Aorta (tissue), 5 donors: ENCODE data around the gene TEX2. TPM values are rescaled to one million over a fixed set of nuclear protein-coding genes. Genes with fewer than 3 reads are reported as not detected.
"Not testable (repeated sequence)": the region's sequence is repeated elsewhere in the genome, so short reads cannot be mapped to it uniquely, and the experiment has no call there.

Source experiments
- ATAC-seq: fragments of 200-7000 bp; cut with Tn5 transposase; one replicate; pipeline ENCODE4 v1.9.1; 2022; ENCODE audit warnings: moderate library complexity; ENCODE audit not compliant: low FRiP score
- DNase-seq, 2 donors: peaks; one replicate each; pipeline ENCODE4 v3.0.0-alpha.2; 2020
- H3K27ac ChIP-seq, 2 donors: one replicate each; pipeline ENCODE4 v1.5.1; 2013; ENCODE audit warnings: low read length in 2 of 2, mild to moderate bottlenecking in 2 of 2, moderate library complexity in 2 of 2, control low read depth in 1 of 2, inconsistent platforms in 1 of 2, low read depth in 1 of 2
- H3K27me3 ChIP-seq, 2 donors: one replicate each; pipeline ENCODE4 v1.6.1; 2013; ENCODE audit warnings: control low read depth in 1 of 2, low read length in 1 of 2, mild to moderate bottlenecking in 1 of 2, moderate library complexity in 1 of 2; ENCODE audit not compliant: insufficient read depth in 2 of 2, control insufficient read depth in 1 of 2
- H3K36me3 ChIP-seq, 2 donors: one replicate each; pipeline ENCODE4 v1.6.1; 2013; ENCODE audit warnings: control low read depth in 1 of 2, low read length in 1 of 2, mild to moderate bottlenecking in 1 of 2; ENCODE audit not compliant: insufficient read depth in 2 of 2, control insufficient read depth in 1 of 2
- H3K4me1 ChIP-seq, 2 donors: one replicate each; pipeline ENCODE4 v1.6.1; 2013; ENCODE audit warnings: low read length in 2 of 2, control low read depth in 1 of 2, mild to moderate bottlenecking in 1 of 2, moderate library complexity in 1 of 2; ENCODE audit not compliant: insufficient read depth in 2 of 2, control insufficient read depth in 1 of 2
- H3K4me3 ChIP-seq, 2 donors: one replicate each; pipeline ENCODE4 v1.5.1; 2013; ENCODE audit warnings: low read length in 2 of 2, control low read depth in 1 of 2, mild to moderate bottlenecking in 1 of 2
- H3K9me3 ChIP-seq: one replicate; pipeline ENCODE4 v1.6.1; 2013; ENCODE audit warnings: mild to moderate bottlenecking, low read length; ENCODE audit not compliant: control insufficient read depth
- WGBS, 2 donors: extraction: QIAGEN DNeasy Blood & Tissue Kit; methylation state at CpG; one replicate each; pipeline ENCODE4 v1.1.7; 2013; 5-methylcytosine and 5-hydroxymethylcytosine counted together
- intact Hi-C, 2 donors: fragments of 100-400 bp; cut with DNase I; formaldehyde crosslinking; loops; one replicate each; pipeline versions ENCODE4 v1.14.2 to v1.15.0; 2022
- polyA plus RNA-seq, 2 donors: library from polyadenylated mRNA; stranded (reverse); fragments of 200-250 nt; gene quantifications; one replicate each; pipeline ENCODE4 v1.2.3, GENCODE V29; 2013
- total RNA-seq, 2 donors: library from RNA; stranded (reverse); fragmentation: NEBNext Ultra II Directional; extraction: Animal tissue kit (Norgen Biotek cat#: 25700); gene quantifications; one replicate each; pipeline ENCODE4 v1.2.1, GENCODE V29; 2021
- donor health status: healthy with polysubstance abuse.
- donor health status: Bipolar disorder and iron deficiency.
- donor health status: DM: no; HTN: no; CAD: no.
- donor health status: DM: no; HTN: no; CAD: no.
- donor health status: DM: yes; HTN: yes; CAD: no.

Gene TEX2
- total and polyA plus RNA-seq, 4 donors, result 10.9 to 29.4 (median 24.2) TPM

DNA sequence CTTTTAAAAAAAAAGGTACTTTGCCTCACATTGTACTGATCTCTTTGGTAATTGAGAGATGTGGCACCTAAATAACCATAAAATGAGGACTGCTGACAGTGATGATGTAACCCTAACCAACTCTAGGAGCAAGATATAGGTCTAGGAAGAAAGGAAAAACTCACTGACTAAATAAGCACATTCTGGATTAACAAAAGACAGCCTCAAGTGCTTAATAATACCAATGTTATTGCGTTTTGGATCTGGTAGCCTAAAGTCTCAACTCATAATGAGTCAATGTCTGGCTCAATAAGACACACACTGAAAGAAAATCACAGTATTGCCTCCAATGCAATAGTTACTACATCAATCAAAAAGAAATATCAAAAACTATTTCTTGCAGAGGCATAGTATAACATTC lies 136.1 kb downstream of the TEX2 start:
- H3K4me3 ChIP-seq, result no peak overlapping the region
- intact Hi-C loops, result no loop called here
- no peak for ATAC-seq
- DNase-seq, result no peak
- H3K27me3 ChIP-seq, result peaks cover 0 to 1% of the 10 kb centered on the region in 2 donors
- no peaks in the 10 kb centered on the region for H3K4me1 ChIP-seq
- WGBS, 2 donors, result 72 to 77% methylated on average over 1 of the region's 1 CpG
- H3K36me3 ChIP-seq, result no peaks in the 10 kb centered on the region
- H3K9me3 ChIP-seq, result no peaks in the 10 kb centered on the region
- no peak overlapping the region for H3K27ac ChIP-seq

- no peaks in the 10 kb centered on the region for H3K4me1 ChIP-seq
Measured at GRCh38 chr17:64125937-64126336, 137.1 kb downstream of the TEX2 start.

GRCh38 chr17:64124609-64125008 lies 138.5 kb downstream of the TEX2 start:
- intact Hi-C loops, result no loop called here
- WGBS, 2 donors, result 87 to 95% methylated on average over 3 of the region's 3 CpGs

More at GRCh38 chr17:64125937-64126336, 137.1 kb downstream of the TEX2 start:
- intact Hi-C loops, result no loop called here
- Histone ChIP-seq H3K4me3 (no peak overlapping the region), H3K9me3 (no peaks in the 10 kb centered on the region), H3K27me3 (peaks cover 0 to 1% of the 10 kb centered on the region in 2 donors), H3K36me3 (no peaks in the 10 kb centered on the region), H3K27ac (no peak overlapping the region)
- no peak for ATAC-seq
- no peak for DNase-seq
- 84 to 88% methylated on average over 3 of the region's 3 CpGs for WGBS, 2 donors

GRCh38 chr17:64123114-64123513 lies 139.9 kb downstream of the TEX2 start:
- H3K27ac ChIP-seq, result no peak overlapping the region
- no peak overlapping the region for H3K4me3 ChIP-seq
- ATAC-seq (no peak), DNase-seq (no peak)
- peaks cover 0 to 2% of the 10 kb centered on the region in 2 donors for H3K4me1 ChIP-seq
- no peaks in the 10 kb centered on the region for H3K36me3 ChIP-seq
- H3K9me3 ChIP-seq, result no peaks in the 10 kb centered on the region
- no peaks in the 10 kb centered on the region for H3K27me3 ChIP-seq
- 75 to 84% methylated on average over 4 of the region's 4 CpGs for WGBS, 2 donors
- intact Hi-C loops, result no loop called here

More at GRCh38 chr17:64124609-64125008, 138.5 kb downstream of the TEX2 start:
- Histone ChIP-seq H3K9me3 (no peaks in the 10 kb centered on the region), H3K4me1 (no peaks in the 10 kb centered on the region), H3K4me3 (no peak overlapping the region), H3K36me3 (no peaks in the 10 kb centered on the region), H3K27ac (no peak overlapping the region), H3K27me3 (no peaks in the 10 kb centered on the region)
- no peak for ATAC-seq
- DNase-seq, result no peak

- H3K4me1 ChIP-seq, H3K36me3 ChIP-seq, H3K27me3 ChIP-seq, intact Hi-C loops, H3K9me3 ChIP-seq, H3K4me3 ChIP-seq, H3K27ac ChIP-seq, ATAC-seq, DNase-seq: not testable (repeated sequence)
- 94% methylated on average over 13 of the region's 13 CpGs for WGBS, 2 donors
Measured at GRCh38 chr17:64120972-64121786, 141.9 kb downstream of the TEX2 start.

DNA sequence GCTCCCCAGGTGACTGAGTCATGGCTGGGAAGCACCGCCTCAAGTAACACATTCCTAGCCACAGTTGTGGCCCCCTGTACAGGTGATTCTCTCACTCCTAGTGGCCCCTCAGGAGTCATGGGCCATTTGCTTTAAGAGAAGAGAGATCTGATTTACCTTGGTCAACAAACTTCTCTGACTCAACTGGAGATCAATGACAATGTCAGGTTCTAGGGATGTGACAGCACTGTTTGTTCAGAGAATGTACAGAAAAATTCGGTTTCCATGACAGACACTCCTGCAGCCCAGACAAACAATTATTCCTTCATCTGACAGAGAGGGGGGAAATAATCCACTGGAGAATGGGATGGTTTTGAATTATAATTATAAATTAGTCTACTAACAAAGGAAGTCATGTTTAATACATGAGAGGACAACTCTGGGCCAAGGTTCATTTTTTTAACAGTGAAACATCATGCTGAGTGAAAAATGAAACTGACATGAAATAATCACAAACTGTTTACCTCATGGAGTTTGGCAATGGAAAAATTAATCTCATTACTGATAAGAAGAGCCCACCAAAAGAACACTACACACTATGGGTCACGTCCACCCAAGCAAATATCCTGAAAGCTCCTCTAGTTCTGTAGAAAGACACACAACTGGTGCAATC lies 142.8 kb downstream of the TEX2 start:
- intact Hi-C loops, result no loop called here
- no peak for ATAC-seq
- Histone ChIP-seq H3K36me3 (no peaks in the 10 kb centered on the region), H3K27me3 (no peaks in the 10 kb centered on the region), H3K4me3 (no peak overlapping the region), H3K9me3 (no peaks in the 10 kb centered on the region), H3K4me1 (peaks cover 4 to 6% of the 10 kb centered on the region in 2 donors), H3K27ac (no peak overlapping the region)
- DNase-seq, result no peak
- 82 to 87% methylated on average over 3 of the region's 3 CpGs for WGBS, 2 donors

DNA sequence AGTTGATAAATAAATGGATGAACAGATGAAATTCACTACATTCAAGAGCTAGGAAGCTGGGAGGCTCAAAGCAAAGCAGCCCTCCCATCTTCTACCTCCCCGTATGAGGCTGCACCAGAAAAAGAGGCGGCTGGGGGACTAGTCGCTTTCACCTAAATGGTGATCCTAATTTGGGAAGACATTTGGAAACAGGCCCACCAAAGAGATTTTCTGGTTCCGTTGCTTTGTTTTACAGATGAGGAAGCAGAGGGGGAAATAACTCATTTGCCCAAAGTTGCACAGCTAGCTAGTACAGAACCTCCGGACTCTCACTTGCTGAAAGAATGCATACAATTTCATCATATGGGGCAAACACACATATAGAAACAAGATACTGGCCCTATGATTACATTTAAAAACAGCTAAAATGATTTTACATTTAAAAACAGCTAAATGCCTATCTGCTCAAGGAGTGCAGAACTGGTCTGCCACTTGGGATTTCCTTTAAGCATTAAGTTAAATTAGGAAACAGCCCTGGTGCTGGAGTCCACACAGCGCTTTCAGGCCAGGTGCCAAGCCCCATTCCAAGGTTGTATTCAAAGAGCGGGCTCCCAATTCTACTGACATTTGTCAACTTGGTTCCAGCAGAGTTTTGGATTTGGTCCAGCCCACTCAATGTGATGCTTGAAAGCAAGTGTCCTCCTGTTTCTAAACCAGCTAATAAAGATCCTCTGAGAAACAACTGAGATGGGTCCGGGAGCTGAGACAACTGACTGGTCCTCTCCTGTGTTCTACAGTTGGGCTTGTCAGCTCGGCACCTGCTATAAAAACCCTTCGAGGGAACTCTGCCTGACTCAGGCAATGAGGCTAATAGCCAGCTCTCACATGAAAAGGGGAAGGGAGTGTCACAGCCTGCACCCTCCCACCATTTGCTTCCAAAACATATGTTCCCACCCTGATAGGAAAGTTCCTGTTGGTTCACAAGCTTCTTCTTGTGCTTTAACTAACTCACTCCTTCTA lies 144.8 kb downstream of the TEX2 start:
- peak in 1 of 2 donors; percentile 58 for DNase-seq

GRCh38 chr17:64115822-64116534 lies 147.1 kb downstream of the TEX2 start:
- no peaks in the 10 kb centered on the region for H3K9me3 ChIP-seq
- DNase-seq (no peak), ATAC-seq (peak; percentile 68)
- H3K27me3 ChIP-seq, result no peaks in the 10 kb centered on the region
- no peaks in the 10 kb centered on the region for H3K36me3 ChIP-seq
- 47 to 62% methylated on average over 7 of the region's 7 CpGs for WGBS, 2 donors
- intact Hi-C loops, result no loop called here
- no peak overlapping the region for H3K27ac ChIP-seq
- peaks cover 6 to 9% of the 10 kb centered on the region in 2 donors for H3K4me1 ChIP-seq
- H3K4me3 ChIP-seq, result no peak overlapping the region

More for the DNA sequence above, 144.8 kb downstream of the TEX2 start:
- Histone ChIP-seq H3K27me3 (no peaks in the 10 kb centered on the region), H3K27ac (no peak overlapping the region), H3K9me3 (no peaks in the 10 kb centered on the region), H3K4me3 (no peak overlapping the region), H3K36me3 (no peaks in the 10 kb centered on the region), H3K4me1 (peaks cover 6 to 9% of the 10 kb centered on the region in 2 donors)
- ATAC-seq, result peak; percentile 62
- WGBS, 2 donors, result 8 to 14% methylated on average over 10 of the region's 10 CpGs
- intact Hi-C loops, result no loop called here
